Measurements from ENCODE around the gene SH3BP4. TPM values are rescaled to one million over a fixed set of nuclear protein-coding genes. Genes with fewer than 3 reads are reported as not detected.
A peak's percentile ranks its signal among the peaks of the same experiment; 100 is the strongest.
"Not testable (repeated sequence)": the region's sequence is repeated elsewhere in the genome, so short reads cannot be mapped to it uniquely, and the experiment has no call there.

The SH3BP4 gene
- total RNA-seq, 1 donor, result 115 TPM

GRCh38 chr2:235011929-235012631 is 60.3 kb downstream of the SH3BP4 start:
- TF ChIP-seq CTCF (IDR thresholded peaks at IDR 0.05; ENCODE audit: insufficient read depth, low read depth, low read length), result no peak
- no peak for DNase-seq (ENCODE audit: low read depth)
- H3K4me3 ChIP-seq (ENCODE audit: low read depth, low read length), result no peak overlapping the region

- DNase-seq (ENCODE audit: low read depth), result no peak
- no peak overlapping the region for H3K4me3 ChIP-seq (ENCODE audit: low read depth, low read length)
- TF ChIP-seq CTCF (IDR thresholded peaks at IDR 0.05; ENCODE audit: insufficient read depth, low read depth, low read length), result no peak
Measured at GRCh38 chr2:235017441-235017840, 65.6 kb downstream of the SH3BP4 start.

- no peak for DNase-seq (ENCODE audit: low read depth)
- no peak overlapping the region for H3K4me3 ChIP-seq (ENCODE audit: low read depth, low read length)
- no peak for TF ChIP-seq CTCF (IDR thresholded peaks at IDR 0.05; ENCODE audit: insufficient read depth, low read depth, low read length)
Measured at GRCh38 chr2:235018838-235019237, 67.0 kb downstream of the SH3BP4 start.

- not testable (repeated sequence) for DNase-seq (ENCODE audit: low read depth)
Measured at GRCh38 chr2:235020141-235020540, 68.3 kb downstream of the SH3BP4 start.

GRCh38 chr2:235021752-235022151 is 69.9 kb downstream of the SH3BP4 start:
- H3K4me3 ChIP-seq (ENCODE audit: low read depth, low read length), result no peak overlapping the region
- no peak for TF ChIP-seq CTCF (IDR thresholded peaks at IDR 0.05; ENCODE audit: insufficient read depth, low read depth, low read length)
- DNase-seq (ENCODE audit: low read depth), result peak; percentile 84

More at GRCh38 chr2:235020141-235020540, 68.3 kb downstream of the SH3BP4 start:
- H3K4me3 ChIP-seq (ENCODE audit: low read depth, low read length), result not testable (repeated sequence)

GRCh38 chr2:235024191-235024860 is 72.5 kb downstream of the SH3BP4 start:
- no peak for DNase-seq (ENCODE audit: low read depth)
- no peak for TF ChIP-seq CTCF (IDR thresholded peaks at IDR 0.05; ENCODE audit: insufficient read depth, low read depth, low read length)
- no peak overlapping the region for H3K4me3 ChIP-seq (ENCODE audit: low read depth, low read length)

- H3K4me3 ChIP-seq (ENCODE audit: low read depth, low read length), result no peak overlapping the region
- no peak for DNase-seq (ENCODE audit: low read depth)
- TF ChIP-seq CTCF (IDR thresholded peaks at IDR 0.05; ENCODE audit: insufficient read depth, low read depth, low read length), result no peak
Measured at GRCh38 chr2:235024931-235025773, 73.3 kb downstream of the SH3BP4 start.

Measured in fibroblast of villous mesenchyme (primary cell).